DMS79 (cell line): Measurements from ENCODE around the gene BRD3.

Experiments
- DNase-seq: peaks from one replicate; lab custom pipeline; 2025; lab: John Stamatoyannopoulos, UW

BRD3 gene

DNA sequence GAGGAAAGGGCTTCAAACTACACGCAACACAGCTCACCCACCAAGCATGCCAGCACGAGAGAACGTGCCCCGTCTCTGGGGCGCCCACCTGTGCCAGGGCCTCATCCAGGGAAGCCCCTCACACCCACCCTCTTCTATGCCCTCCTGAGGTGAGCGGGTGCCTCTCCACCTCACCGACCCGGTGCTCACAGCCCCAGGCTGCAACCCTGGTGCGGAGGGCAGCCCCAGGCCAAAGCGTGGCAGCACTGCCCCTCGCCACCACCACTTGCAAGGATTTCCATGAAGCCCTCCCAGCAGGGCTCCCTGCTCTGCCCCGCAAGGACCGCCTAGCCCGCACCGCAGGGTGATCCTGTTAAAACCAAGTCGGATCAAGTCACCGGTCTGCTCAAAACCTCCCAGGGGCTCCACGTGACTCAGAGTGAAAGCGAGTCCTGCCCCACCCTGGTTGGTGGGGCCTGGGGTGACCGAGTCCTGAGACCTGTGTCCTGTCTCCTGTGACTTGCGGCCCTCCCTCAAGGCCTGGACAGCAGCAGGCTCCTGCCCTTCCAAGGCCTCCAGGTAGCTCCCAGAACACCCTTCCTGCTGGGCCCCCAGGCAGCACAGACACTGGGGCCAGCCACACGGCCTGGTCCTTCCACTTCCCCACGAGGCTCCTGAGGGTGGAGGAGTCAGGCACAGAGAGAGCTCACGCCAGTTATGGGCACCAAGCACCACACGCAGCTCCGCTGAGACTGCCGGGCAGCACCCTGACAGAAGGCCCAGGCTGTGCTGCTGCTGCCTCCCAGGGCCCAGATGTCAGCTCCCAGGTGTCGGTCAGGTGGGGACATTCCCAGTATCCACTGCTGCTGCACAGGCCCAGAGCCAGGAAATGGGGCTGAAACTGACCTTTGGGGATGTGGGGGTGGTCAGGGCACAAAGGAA lies 12.7 kb downstream of the BRD3 start:
- DNase-seq, result no peak

DNA sequence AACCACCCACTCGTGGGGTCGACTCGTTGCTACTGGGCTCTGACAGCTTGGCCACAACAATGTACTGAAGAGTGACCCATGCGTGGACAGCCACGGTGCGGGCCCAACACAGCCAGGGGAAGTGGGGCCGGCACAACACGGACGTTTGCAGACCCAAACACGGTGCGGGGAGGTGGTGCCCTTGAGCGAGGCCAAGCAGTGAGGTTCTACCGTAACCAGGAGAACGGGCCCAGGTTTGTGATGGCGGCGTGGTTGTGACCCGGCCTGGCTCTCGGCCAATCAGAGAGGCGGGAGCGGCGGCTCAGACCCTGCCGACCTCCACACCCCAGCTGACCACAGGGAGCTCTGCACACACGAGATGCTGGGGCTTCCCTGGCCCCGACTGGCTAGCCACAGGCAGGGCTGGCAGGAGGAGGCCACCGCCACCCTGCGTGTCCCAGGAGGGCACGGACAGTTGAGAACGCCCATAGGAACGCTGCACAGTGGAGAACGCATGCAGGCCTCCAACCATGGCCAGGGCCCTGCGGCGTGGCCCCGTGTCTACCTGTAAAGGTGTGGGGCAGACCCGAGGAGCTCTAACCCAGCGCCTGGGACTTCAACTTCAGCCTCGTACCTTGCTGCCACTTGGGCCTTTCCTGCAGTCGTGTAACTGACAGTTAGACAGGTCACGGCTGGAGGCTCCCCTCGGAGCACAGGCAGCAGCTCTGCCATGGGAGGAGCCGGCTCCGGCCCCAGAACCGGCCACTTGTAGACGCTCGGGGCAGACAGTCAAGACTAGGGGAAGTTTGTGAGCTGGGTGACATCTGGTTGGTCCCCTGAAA lies 13.7 kb downstream of the BRD3 start:
- no peak for DNase-seq

DNA sequence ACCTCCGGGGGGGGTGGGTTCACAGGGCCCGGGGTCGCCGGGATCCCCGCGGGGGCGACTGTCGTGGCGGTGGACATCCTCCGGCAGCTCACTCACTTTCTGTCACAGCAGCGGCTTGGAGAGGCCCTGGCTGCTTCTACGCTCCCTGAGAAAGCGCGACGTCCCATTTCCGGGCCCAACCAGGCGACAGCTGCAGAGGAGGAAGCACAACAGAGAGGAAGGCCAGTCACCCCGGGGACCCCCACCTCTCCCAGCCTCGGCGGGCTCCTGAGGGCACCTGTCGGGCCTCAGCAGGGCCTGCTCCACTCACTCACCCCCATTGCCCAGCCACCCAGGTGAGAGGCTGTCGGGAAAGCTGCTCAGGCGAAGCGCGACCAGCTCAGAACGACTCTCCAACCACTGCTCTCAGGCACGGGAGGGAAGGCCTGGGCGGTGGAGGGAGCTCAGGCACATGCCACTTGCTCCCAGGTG lies 14.4 kb downstream of the BRD3 start:
- peak; percentile 28 for DNase-seq

DNA sequence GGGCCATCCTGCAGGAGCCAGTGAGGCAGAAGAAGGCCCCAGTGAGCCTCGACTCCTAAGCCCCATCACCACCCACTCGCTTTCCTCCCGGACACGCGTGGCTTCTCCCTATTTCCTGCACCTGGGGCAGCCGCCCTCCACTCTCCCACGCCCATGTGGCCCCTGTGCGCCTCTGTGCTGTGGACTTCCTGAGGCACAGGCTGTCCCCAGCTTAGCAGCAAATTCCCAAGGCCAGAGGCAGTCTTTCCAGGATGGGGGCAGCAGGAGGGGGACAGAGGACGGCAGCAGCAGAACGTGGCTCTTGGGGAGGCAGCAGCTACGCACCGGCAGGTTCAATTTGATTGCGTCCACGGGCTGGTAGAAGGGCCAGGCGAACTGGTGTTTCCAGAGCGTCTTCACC lies 14.9 kb downstream of the BRD3 start:
- DNase-seq, result no peak

DNA sequence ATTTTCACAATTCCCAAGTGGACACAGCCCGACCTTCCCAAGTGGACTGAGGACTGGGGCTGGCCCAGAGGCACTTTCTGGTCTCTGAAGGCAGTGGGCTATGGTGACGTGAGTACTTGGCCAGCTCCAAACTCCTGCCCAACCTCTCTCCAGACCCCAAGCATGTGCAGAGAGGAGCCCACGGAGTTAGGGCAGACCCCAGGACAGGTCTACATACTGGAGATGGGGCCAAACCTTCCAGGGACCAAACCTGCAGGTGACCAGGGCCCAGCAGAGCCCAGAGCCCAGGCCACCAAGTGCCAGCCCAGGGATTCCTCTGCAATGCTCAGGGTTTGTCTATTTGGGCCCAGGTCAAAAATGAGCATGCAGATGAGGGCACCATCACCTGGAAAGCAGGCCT lies 15.3 kb downstream of the BRD3 start:
- no peak for DNase-seq

DNA sequence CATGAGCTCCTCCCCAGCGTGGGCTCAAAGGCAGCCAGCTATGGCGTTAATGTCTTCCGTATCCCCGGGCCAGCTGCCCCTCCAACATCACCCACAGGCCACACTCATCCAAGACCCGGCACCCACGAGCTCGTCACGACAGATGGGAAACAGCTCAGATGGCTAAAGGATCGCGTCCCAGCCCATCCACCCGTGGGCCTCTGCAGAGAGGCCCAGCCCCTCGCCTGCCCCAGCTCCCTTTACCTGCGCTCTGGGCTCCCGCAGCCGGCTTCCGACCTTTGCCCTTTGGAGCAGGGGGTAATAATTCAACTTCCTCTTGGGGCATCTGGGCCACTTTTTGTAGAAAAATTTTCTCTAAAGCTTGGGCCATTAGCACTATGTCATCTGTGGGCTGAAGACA lies 16.5 kb downstream of the BRD3 start:
- DNase-seq, result no peak

DNA sequence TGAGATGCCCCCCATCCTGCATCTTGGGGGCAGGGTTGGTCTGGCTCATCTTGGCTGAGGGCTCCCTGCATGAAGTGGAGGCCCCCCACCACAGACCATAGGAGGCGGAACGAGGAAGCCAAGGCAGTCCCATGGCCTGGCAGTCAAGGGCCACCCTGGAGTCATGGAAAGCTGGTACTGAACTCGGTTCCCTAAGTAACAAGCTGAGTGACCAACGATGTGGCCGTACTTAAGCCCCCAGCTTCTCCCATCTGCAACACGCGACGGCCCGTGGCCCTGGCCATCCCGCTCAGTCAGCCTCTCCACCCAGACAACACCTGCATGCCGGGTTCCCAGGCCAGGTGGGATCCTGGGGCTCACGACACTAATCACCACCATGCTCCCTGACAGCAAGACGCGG lies 17.1 kb downstream of the BRD3 start:
- no peak for DNase-seq

DNA sequence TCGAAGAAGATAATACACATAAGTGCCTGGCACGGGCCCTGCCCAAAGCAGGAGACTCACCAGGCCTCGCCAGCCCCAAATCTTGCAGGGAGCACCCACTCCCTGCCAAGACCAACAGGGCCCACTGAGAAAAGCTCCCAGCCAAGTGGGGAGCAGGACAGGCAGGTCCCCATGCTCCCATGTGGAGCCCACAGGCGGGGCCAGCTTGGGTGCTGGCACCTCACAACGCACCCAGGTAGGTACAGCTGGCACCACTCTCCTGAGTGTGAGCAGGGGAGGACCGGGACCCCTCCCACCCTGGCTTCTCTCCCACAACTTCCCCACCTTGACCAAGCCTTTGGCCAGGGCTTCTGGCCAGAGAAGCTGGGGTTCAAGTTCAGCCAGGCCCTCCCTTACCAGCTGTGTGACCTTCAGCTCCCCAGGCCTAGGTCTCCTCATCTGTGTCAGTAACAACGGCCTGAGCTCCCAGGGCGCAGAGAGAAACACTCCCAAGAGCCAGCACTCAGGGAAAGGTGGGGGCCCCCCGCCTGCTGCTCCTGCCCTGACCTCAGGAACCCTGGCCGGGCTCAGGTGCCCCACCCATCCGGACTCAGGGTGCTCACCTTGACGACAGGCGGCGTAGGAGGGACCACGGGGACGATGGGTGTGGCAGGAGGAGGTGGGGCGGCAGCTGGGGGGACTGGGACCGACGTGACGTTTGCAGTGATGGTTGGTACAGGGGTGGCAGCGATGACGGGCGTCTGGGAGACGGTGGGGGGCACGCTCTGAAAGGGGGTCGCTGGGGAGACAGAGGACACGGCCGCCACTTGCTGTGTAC lies 17.8 kb downstream of the BRD3 start:
- no peak for DNase-seq

DNA sequence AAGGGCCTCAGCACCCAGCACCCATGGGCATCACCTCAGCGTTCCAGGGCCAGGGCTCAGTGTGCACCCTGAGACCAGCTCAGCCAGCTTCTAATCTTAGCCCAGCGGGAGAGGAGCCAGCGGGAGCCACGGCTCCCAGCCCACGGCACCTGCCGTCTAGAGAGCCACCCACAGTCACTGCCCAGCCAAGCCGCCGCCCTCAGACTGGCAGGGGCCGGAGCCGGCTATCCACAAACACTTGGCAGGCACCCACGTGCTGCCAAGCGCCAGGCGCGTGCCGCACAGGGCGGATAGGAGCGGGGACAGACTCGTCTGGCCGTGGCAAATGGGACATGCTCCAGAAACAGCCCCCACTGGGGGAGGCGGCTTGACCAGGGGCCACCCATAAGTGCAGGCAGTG lies 18.6 kb downstream of the BRD3 start:
- DNase-seq, result no peak

DNA sequence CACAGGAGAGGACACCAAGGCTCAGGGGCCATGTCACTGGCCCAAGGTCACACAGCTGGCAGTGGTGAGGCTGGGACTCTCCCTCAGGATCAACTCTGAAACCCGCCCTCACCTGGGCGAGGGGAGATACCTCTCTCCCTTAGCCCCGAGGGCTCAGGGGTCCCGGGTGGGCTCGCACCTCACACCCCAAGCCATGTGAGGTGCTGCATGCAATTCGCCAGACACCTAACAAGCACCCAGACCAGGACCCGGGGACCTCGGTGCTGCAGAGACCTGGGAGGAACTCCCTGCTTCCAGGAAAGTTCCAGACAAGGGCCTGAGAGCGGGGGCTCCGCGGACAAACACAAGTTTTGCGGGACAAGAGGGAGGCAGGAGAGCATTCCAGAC lies 19.3 kb downstream of the BRD3 start:
- DNase-seq, result no peak

DNA sequence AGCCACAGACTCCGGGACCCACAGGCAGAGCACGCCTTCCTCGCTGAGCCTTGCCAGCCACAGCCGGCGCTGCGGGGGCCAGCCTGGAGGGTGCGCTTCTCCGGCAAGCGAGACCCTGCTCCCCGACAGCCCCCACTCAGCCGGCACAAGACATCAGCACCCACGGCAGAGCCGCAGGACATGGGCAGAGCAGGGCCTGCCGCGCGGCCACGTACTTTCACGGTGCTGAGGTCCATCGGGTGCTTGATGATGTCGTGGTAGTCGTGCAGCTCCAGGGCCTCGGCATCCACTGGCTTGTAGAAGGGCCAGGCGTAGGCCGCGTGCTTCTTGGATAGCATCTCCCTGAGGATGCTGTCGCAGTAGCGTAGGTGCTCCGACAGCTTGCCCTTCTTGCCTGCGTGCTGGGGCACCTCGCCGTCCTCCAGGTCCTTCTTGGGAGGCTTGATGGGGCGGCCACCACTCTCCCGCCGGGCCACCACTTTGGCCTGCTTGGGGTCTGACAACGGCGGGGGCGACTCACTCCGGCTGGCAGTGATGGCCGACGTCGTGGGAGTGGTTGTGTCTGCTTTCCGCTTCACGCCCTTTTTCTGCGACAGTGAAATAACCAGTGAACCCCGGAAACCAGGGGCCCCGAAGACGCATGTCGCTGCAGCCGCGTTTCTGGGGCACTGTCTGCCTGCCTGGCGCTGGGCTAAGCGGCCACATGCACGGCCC lies 19.8 kb downstream of the BRD3 start:
- no peak for DNase-seq

DNA sequence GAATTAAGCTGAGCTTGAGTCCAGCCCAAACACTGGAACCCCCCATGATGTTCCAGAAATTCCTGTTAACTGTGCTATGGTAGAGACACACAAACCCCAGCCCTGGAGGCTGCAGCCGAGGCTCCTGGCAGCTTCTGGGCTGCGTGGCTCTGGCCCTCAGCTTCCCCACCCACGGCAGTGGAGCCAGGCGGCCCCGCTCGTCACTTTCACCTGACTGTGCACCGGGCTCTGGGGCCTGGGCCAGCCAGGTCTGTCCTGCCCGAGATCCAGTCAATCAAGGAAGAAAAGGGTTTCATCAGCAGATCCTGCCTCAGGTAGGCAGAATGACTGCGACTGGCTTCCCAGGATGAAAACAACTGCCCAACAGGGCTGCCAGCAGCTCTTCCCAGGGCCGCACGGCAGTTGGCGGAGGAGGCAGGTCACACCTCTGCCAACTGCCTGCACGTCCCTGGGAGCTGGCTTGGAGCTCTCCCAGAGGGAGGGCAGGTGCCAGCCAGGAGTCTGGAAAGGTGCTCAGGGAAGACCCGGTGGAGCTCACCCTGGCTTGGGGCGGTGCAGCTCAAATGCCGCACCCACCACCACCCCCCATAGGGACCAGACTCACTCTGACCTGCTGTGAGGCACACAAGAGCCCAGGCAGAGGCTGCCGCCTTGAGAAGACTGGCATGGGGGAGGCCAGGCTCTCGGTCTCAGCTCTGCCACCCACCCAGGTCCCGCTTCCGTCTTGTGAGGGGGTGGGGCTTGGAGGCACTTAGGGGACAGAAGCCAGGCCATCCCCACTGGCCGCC lies 20.7 kb downstream of the BRD3 start:
- no peak for DNase-seq

DNA sequence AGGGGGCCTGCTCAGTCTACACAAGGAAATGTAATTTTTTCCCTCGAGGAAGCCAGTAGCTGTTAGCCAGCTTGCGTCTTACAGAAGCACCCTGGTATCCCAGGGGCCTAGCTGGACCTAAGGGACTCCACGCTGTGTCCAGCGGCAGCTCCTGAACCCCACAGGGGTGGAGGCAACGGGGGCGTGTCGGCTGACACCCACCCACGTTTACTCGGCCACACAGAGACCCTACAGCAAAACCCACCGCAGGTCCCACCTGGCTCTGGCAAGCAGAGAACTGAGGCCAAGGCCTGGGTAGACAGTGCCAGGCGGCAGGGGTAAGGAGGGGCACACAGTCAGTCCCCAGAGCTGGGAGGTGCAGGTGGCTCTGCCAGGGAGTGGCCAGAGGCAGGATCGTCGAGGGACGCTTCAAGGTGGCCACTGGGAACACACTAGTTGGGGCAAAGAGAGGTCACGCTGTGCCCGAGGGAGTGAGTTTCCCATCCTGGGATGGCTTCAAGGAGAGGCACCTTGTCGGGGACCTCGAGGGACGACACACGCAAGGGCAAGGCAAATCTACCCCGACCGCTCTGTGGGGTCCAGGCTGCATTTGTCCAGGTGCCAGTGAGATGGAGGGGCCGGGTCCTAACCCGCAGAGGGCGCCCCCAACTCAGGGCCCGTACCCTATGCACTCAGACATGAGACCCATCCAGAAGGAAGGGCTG lies 21.8 kb downstream of the BRD3 start:
- no peak for DNase-seq

DNA sequence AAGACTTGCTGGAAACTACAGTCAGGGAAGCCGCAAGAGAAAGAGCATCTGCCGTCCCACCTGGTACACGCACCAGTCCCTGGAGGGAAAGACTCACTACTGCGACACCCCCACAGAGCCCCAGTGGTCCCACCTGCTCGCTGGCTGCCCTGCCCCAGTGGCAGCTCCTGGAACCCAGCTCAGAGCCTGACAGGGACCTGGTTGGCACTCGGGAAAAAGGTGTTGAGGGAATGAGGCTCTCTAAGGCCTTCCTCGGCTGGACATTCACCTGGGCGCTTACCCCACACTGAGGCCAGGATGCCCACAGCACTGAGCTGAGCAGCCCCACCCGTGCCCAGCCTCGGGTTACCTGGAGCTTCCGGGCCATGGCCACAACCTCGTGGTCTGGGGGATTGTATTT lies 22.9 kb downstream of the BRD3 start:
- no peak for DNase-seq

DNA sequence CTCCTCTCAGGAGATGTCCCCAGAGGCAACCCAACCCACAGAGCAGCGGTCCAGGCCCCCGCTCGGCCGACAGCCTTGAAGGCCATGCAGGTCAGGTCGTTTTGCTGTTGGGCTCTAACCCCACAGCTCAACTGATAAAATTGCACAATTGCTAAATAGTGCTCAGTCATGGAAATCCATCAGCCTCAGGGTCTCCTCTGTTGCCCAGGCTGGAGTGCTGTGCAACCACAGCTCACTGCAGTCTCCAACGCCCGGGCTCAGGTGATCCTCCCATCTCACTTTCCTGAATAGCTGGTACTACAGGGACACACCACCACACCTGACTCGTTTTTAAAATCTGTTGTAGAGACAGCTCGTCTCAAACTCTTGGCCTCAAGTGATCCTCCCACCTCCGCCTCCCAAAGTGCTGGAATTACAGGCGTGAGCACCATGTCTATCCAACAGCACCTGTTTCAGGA lies 24.3 kb downstream of the BRD3 start:
- DNase-seq, result no peak

DNA sequence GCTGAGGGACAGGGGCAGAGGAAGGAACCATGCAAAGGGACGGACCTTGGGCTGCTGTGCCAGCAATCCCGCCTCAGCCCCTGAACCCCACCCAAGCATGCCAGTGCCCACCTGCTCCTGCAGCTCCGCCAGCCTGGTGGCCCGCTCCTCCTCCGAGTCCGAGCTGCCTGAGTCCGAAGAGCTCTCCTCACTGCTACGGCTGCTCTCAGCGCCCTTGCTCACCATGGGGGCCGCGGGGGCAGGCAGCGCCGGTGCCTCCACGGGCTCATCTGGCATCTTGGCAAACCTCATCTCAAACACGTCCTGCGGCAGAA lies 26.2 kb downstream of the BRD3 start:
- DNase-seq, result no peak

DNA sequence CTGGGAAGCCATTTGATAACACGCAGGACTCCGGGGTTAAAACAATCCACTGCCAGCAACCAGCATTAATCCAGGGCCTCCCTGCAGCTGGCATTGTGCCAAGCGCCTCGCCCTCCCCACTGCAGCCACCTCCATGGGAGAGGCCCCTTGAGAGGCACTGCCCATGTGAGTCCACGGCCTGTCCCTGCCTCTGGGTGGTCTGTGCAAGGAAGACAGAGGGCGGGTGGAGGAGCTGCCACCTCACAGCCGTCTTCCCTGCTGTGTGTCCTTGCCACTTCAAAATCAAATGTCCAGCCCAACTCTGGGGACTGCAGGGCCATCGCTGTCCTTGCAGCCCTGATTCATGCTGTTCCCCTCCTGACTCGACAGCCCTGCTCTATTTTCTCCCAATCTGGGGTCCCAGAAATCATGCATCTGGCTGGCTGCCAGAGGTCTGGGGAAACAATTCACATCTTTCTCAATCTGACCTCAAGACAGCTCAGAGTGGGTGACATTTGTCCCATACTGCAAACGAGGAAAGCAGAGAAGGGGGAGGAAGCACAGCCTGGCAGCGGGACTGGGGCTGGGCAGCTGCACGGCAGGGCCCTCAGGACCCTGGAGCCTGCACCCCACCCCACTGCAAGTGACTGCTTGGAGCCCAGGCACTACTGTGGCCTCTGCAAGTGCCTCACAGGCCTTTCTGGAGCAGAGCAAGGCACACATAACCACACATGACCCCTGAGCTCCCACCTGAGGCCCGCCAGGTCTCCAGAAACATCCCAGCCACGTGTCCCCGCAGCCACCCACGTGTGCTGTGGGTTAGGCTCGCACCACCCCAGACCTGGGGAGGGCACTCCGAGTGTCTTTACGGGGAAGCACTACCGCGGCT lies 26.8 kb downstream of the BRD3 start:
- DNase-seq, result no peak

DNA sequence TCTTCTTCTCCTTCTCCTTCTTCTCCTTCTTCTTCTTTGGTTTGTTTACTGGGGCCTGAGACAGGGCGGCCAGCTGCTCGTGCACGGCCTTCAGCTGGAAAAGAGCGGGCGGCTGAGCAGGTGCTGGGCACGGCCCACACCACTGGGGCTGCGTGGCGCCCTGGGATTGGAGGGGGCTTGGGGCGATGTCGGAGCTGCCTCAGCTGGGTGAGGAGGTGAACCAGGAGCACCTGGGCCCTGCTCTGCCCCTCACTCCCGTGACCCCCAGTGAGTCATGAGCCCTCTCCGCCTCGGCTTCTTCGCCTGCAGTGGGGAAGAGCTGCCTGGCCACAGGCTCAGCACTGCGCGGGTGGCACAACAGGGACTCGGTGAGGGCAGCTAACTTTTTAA lies 27.7 kb downstream of the BRD3 start:
- no peak for DNase-seq
